GM12801 (cell line): Measurements from ENCODE around the gene SMO.

ENCODE experiments used
- CTCF ChIP-seq: IDR thresholded peaks from one replicate; pipeline ENCODE4 v1.5.1; 2011; ENCODE audit warnings: control low read depth; ENCODE audit not compliant: insufficient read length; ENCODE audit errors: extremely low read depth

The SMO gene

DNA sequence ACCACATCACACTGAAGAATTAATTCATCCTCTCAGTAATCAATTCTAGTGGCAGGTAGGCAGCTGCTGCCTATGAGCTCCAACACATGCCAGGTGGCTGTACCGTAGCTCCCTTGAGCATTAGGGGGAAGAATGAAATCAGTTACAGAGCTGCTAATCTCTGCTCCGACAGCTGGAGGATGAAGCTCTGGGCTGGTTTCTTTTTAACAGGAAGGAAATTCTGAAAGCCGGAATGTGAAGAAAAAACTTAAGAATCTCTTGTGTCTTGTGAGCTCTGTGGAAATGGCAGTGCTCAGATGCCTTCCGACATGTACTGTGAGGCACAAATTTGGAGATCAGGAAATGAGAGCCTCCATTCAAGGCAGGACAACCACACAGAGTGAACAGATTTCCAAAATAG is 33.6 kb downstream of the SMO start:
- TF ChIP-seq CTCF, result no peak

- no peak for TF ChIP-seq CTCF
Observed at GRCh38 chr7:129224251-129225205, 36.1 kb downstream of the SMO start, which contains the start of gene AHCYL2. Gene AHCYL2, plus strand, starts transcription at chr7:129225030.

DNA sequence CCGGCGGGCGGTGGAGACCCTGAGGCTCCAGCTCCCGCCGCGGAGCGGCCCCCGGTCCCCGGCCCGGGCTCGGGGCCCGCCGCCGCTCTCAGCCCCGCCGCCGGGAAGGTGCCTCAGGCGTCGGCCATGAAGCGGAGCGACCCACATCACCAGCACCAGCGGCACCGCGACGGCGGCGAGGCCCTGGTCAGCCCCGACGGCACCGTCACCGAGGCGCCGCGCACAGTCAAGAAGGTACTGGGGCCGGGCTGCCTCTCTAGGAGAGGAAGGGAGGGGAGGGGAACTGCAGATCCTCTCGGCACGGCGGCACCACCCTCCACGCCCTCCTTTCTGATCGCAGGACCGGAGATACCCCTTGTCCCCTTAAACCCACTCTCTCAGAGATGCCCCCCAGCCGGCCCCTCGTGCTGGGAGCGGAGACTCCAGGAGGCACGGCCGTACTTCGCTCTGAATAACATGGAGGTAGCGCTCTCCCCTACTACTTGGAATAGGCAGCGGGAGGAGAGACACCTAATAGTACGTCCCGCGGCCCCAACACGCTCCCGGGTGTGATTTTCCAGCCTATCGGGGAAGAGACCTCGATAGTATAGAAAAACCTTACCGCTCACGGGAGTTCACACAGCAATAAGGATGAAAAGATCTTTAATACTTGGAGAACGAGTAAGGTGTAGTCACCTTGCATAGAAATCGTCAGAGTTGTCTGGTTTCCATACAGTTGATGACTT is 36.9 kb downstream of the SMO start:
- TF ChIP-seq CTCF, result no peak

- TF ChIP-seq CTCF, result no peak
Observed at GRCh38 chr7:129225931-129226572, 37.6 kb downstream of the SMO start.

DNA sequence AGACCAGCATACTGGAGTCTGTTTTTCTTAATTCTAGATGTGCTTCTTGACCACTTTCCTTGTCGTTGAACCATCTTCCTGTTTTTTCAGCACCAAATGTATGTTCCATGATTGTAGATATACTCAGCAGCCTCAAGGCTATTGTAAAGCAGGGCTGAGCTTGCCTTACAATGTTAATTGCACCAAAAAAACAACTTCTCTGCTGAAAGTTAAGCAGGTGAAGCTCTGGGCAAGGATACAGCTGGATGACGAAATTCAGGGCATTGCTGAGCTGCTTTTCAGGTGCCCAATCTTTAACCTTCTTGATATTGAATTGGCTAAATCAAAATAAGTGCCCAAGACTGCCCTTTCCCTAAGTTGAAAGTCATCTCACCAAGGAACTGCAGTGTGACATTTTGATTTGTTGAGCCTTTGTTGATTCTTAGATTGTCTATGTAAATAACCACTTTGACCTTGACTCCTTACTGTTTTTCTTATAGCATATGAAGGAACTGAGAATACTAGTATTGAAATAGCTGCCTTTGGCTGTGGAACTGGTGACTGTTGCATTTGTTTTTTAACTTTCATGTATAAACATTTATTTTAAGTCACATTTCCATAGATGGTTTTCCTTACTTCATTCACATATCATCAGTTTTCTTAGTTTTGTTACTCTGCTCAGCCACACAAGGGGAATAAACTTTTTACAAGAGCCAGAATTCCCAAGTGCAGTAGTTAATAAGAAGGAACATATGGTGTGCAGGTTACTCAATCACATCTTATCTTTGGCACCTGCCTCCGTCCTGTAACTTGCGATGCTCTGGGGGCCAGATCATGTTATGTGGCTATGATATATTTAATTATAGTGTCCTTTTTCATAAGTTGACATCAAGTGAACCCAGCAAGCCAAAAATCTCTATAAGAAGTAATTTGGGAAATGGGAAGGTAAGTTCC is 39.5 kb downstream of the SMO start:
- no peak for TF ChIP-seq CTCF

DNA sequence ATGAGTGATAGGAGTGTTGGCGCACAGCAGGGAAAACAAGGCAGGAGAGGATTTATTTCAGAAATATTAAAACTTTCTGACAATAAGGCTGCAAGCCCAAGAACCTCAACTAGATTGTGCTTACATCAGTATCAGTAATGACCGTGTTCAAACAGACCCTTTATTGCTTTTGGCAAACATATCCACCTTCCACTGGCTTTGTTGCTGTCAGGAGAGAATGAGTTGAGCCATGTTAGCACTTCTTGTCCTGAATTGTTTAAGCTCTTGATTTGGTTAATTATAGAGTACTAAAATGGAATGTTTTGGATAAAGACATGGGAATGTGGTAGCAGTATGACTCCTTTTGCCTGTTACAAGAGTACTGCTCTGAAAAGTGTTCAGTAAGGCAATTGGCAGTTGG is 40.2 kb downstream of the SMO start:
- no peak for TF ChIP-seq CTCF
